GM21825 (cell line): ENCODE data around the gene KCTD1.
A peak's percentile ranks its signal among the peaks of the same experiment; 100 is the strongest.

Experiments
- ATAC-seq: cut with Tn5 transposase; IDR thresholded peaks from one replicate; pipeline ENCODE4 v1.9.1; 2021; ENCODE audit warnings: mild to moderate bottlenecking, moderate library complexity; ENCODE audit not compliant: unreplicated experiment

KCTD1 gene

GRCh38 chr18:26487437-26487836, 60.9 kb downstream of the KCTD1 start:
- no peak for ATAC-seq

- ATAC-seq: no peak
These were observed 64.7 kb downstream of the KCTD1 start for GRCh38 chr18:26483633-26484032.

- no peak for ATAC-seq
These were observed 65.8 kb downstream of the KCTD1 start for GRCh38 chr18:26482569-26482968.

- ATAC-seq: no peak
These were observed 67.2 kb downstream of the KCTD1 start for GRCh38 chr18:26480897-26481795.

- no peak for ATAC-seq
These were observed 68.7 kb downstream of the KCTD1 start for GRCh38 chr18:26479681-26480079.

GRCh38 chr18:26479065-26479680, 69.2 kb downstream of the KCTD1 start:
- no peak for ATAC-seq

- no peak for ATAC-seq
These were observed 70.4 kb downstream of the KCTD1 start for GRCh38 chr18:26477828-26478466.

- ATAC-seq: no peak
These were observed 71.7 kb downstream of the KCTD1 start for GRCh38 chr18:26476697-26477096.

GRCh38 chr18:26474542-26474941, 73.8 kb downstream of the KCTD1 start:
- no peak for ATAC-seq

GRCh38 chr18:26473672-26474071, 74.7 kb downstream of the KCTD1 start:
- no peak for ATAC-seq

- no peak for ATAC-seq
These were observed 76.5 kb downstream of the KCTD1 start for GRCh38 chr18:26471826-26472225.

GRCh38 chr18:26471027-26471426, 77.3 kb downstream of the KCTD1 start:
- ATAC-seq: no peak

GRCh38 chr18:26470011-26470637, 78.2 kb downstream of the KCTD1 start:
- peak; percentile 81 for ATAC-seq

GRCh38 chr18:26468931-26469340, 79.4 kb downstream of the KCTD1 start:
- peak; percentile 65 for ATAC-seq

GRCh38 chr18:26466026-26466425, 82.3 kb downstream of the KCTD1 start:
- no peak for ATAC-seq

GRCh38 chr18:26465431-26465830, 82.9 kb downstream of the KCTD1 start:
- ATAC-seq: no peak

GRCh38 chr18:26464128-26465011, 84.0 kb downstream of the KCTD1 start:
- ATAC-seq: no peak

GRCh38 chr18:26462355-26462754, 86.0 kb downstream of the KCTD1 start:
- no peak for ATAC-seq

- no peak for ATAC-seq
These were observed 86.9 kb downstream of the KCTD1 start for GRCh38 chr18:26461405-26461804.

GRCh38 chr18:26460449-26461091, 87.8 kb downstream of the KCTD1 start:
- ATAC-seq: peak; percentile 64
